Lower leg skin (tissue), 4 donors: ENCODE data around the gene CFAP157. TPM values are rescaled to one million over a fixed set of nuclear protein-coding genes. Genes with fewer than 3 reads are reported as not detected.

Source experiments
- DNase-seq, 2 donors: peaks; one replicate each; pipeline ENCODE4 v3.0.0-alpha.2; 2019; ENCODE audit warnings: low spot score in 2 of 2
- H3K4me3 ChIP-seq: fragments of 200-600 bp; sonication (generic); 2 replicates; pipeline ENCODE4 v1.5.1; 2017; ENCODE audit warnings: mild to moderate bottlenecking, low read depth; ENCODE audit not compliant: poor library complexity, severe bottlenecking
- POLR2A ChIP-seq, 2 donors: fragments of 450-650 bp; IDR thresholded peaks; one replicate each; pipeline ENCODE4 v1.6.1; 2016 to 2017; ENCODE audit warnings: antibody characterized with exemption in 2 of 2, mild to moderate bottlenecking in 1 of 2, moderate library complexity in 1 of 2
- WGBS, 2 donors: methylation state at CpG; one replicate each; pipeline ENCODE4 v1.1.5; 2018; 5-methylcytosine and 5-hydroxymethylcytosine counted together
- intact Hi-C: fragments of 100-400 bp; cut with DNase I; formaldehyde crosslinking; loops from one replicate; pipeline ENCODE4 v1.15.0; 2023; ENCODE audit warnings: low total_unique reads
- total RNA-seq, 4 donors: library from RNA; depleted of rRNA; stranded (reverse); fragments of >200 nt; gene quantifications; one replicate each; pipeline ENCODE4 v1.1.0, GENCODE V29; 2016
- TF ChIP-seq, protein P1 (sequence below), 3 donors: fragments of 450-650 bp; IDR thresholded peaks; one replicate each; pipeline ENCODE4 v1.5.1; 2016; ENCODE audit warnings: antibody characterized with exemption in 3 of 3, mild to moderate bottlenecking in 3 of 3, moderate library complexity in 2 of 3

Gene CFAP157
- total RNA-seq, 4 donors from 2014 or later: 0.23 TPM; not detected in 3

DNA sequence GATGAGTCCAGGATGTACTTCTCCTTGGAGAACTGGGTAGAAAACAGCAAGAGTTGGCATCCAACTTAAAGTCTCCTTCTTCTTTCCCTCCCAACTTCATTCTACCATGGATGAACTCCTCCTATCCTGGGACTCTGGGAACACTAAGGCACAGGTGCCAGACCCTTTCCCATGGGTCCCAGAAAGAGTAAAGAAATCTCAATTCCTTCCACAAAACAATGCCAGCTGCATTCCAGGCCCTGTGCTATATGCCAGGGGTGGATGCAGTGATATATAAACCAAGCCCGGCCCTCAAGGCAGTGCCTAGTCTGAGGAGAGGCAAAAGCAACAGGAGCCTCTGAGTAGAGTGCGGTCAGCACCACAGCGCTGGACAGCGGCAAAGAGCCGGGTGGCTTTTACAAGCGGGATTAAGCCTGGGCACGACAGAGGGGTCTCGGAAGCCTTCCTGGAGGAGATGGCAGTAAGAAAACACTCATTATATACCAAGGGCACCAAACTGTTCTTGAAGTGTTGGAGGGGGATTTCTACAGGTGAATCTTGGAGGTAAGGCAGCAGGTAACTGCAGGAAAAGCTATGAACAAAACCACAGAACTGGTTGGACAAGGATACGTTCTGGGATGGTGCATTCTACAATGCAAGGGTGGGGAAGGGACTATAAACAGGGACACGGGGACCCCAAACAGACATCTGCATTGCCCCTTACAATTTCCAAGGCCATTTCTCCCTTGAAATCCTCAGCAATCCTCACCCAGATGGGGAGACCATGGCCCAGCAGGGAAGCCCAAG lies 44.7 kb downstream of the CFAP157 start:
- intact Hi-C loops: no loop called here
- TF ChIP-seq, protein P1, sequence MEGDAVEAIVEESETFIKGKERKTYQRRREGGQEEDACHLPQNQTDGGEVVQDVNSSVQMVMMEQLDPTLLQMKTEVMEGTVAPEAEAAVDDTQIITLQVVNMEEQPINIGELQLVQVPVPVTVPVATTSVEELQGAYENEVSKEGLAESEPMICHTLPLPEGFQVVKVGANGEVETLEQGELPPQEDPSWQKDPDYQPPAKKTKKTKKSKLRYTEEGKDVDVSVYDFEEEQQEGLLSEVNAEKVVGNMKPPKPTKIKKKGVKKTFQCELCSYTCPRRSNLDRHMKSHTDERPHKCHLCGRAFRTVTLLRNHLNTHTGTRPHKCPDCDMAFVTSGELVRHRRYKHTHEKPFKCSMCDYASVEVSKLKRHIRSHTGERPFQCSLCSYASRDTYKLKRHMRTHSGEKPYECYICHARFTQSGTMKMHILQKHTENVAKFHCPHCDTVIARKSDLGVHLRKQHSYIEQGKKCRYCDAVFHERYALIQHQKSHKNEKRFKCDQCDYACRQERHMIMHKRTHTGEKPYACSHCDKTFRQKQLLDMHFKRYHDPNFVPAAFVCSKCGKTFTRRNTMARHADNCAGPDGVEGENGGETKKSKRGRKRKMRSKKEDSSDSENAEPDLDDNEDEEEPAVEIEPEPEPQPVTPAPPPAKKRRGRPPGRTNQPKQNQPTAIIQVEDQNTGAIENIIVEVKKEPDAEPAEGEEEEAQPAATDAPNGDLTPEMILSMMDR (IDR thresholded peaks at IDR 0.05): no peak
- TF ChIP-seq POLR2A (IDR thresholded peaks at IDR 0.05): no peak
- 33 to 45% methylated on average over 10 of the region's 10 CpGs for WGBS, 2 donors
- no peak overlapping the region for H3K4me3 ChIP-seq
- DNase-seq: no peak

DNA sequence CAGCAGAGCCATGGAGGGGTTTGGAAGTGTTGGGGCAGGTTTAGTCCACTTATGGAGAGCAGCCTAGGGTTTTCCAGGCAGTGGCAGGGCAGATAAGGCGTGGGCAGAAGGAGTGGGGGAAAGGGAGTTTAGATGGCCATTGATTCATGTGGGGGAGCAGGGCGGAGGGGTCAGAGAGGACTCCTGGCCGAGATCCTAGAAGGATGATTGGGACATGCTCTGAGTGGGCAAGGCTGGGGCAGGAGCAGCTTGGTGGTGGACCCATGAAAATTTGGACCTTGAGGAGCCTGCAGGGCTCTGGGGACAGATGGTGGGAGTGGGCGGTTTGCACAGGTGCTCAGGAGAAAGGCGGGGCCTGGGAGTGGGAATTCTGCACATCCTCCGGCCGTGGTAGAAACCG lies 46.4 kb downstream of the CFAP157 start:
- DNase-seq: no peak
- intact Hi-C loops: no loop called here
- 82 to 88% methylated on average over 5 to 8 of the region's 8 CpGs for WGBS, 2 donors
- H3K4me3 ChIP-seq: no peak overlapping the region
- TF ChIP-seq POLR2A (IDR thresholded peaks at IDR 0.05): no peak
- TF ChIP-seq, protein P1 (IDR thresholded peaks at IDR 0.05): no peak

DNA sequence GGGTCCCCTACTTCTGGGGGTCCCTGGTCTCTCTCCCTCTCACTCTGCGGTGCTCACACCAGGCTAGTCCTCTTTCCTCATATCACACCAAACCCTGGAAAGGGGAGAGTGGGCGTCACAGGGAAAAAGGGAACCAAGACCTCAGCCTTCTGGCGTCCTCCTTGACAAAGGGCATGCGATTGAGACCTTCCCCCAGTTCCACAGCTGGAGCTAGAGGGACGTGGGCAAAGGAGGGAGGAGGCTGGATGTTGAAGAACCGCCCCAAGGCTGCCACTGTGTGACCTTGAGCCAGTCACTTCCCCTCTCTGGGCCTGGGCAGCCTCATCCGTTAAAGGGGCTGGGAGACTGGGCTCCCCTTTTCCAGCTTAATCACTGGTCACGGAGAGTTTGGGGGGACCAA lies 46.8 kb downstream of the CFAP157 start:
- TF ChIP-seq POLR2A (IDR thresholded peaks at IDR 0.05): no peak
- TF ChIP-seq, protein P1 (IDR thresholded peaks at IDR 0.05): no peak
- intact Hi-C loops: no loop called here
- WGBS, 2 donors: 80 to 81% methylated on average over 7 to 8 of the region's 8 CpGs
- no peak for DNase-seq
- no peak overlapping the region for H3K4me3 ChIP-seq

DNA sequence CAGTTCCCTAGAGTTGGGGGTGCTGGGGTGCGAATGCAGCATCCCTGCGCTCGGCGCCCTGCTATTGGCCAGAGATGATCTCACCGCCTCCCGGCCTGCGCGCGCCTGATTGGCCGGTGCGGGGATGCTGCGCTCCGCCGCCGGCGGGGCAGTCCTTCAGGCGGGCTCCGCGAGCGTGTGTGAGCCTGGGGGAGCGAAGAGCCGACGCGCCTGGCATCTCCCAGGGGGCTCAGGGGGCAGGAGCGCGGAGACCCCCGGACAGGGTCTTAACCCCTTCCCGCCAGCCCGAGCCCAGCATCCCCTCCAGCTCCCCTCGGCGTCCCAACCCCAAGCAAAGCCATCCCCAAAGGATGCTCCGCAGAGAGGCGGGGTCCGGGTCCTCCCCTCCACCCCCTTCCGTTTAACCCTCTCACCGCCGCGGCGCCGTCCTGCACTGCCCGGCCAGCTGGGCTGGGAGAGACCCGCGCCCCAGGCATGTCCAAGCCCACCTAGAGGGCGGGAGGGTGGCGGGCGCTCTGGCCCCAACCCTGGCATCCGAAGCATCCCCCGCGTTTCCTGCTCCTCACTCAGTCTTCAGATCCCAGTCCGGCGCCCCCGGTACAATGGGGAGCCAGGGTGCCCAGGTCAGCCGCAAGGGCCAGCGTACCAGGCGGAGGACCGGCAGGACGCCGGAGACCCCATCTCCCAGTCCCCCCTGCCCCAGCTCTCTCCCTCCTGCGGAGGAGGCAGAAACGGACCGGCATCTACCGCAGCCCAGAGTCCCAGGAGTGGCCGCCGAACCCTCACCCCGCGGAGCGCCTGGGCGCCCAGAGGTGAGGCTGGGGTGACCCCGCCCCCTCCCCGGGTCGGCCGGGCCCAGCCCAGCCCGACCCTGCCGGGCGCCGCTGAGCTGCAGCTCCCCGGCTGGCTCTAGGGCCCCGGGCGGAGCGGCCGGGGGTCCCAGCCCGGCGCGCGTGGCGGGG lies 47.6 kb downstream of the CFAP157 start:
- WGBS, 2 donors: 25 to 31% methylated on average over 45 to 53 of the region's 86 CpGs
- intact Hi-C loops: no loop called here
- H3K4me3 ChIP-seq: no peak overlapping the region
- DNase-seq: no peak
- TF ChIP-seq, protein P1 (IDR thresholded peaks at IDR 0.05): no peak
- no peak for TF ChIP-seq POLR2A (IDR thresholded peaks at IDR 0.05)

DNA sequence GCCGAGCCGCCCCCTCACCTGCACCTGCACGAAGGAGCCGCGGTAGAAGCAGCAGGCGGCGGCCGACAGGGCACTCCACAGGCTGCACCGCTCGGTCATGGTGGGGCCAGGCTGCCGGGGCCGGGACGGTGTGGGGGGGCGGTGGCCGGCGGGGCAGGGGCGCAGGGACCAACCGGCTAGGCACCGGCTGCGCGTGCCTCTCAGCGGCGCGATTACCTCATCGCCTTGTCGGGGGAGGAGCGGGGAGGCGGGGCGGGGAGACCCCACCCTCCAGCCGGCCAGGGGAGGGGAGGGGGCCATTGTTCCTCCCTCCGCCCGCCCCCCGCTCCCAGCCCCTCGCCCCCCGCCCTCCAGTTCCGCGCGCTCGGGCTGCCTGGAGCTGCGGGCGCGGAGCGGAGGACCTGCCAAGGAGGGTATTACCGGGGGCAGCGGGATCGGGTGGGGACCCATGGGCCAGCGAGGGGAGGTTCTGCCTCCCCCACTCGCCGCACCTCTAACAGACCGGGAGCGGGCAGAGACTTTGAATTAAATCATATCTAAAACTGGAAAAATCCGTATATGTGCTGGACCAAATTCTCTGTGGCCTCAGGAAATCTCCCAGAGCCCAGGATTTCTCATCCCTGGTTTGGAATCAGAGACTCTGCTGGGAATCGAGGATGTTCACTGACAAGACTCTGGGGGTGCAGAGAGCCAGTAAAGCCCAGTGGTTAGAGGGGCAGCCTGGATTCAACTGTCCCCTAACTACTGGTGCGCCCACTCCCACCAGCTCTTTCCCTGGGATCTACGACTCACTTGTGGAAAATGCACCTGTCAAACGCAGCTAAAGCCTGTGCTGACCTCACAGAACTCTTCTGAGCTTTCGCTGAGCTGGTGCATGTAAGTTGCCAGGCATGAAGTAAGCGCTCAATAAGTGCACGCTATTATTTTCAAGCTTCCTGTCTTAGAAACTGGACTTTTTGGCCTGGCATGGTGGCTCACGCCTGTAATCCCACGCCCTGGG lies 48.6 kb downstream of the CFAP157 start:
- no peak overlapping the region for H3K4me3 ChIP-seq
- 50% methylated on average over 30 of the region's 61 CpGs for WGBS, 2 donors
- intact Hi-C loops: no loop called here
- no peak for DNase-seq
- no peak for TF ChIP-seq POLR2A (IDR thresholded peaks at IDR 0.05)
- TF ChIP-seq, protein P1 (IDR thresholded peaks at IDR 0.05): no peak
